Measurements from ENCODE around the gene KIF5C.

GRCh38 chr2:149031396-149031795 is 156.4 kb downstream of the KIF5C start:
- TF ChIP-seq REST (IDR thresholded peaks at IDR 0.05) (no peak), CTCF (IDR thresholded peaks at IDR 0.05; ENCODE audit: low read depth, low read length, missing input control) (no peak), ATF3 (IDR thresholded peaks at IDR 0.05) (no peak)
